GM23248 (cell line): Measurements from ENCODE around the gene WNT9A.

Source experiments
- EZH2 ChIP-seq: fragments of 200-600 bp; sonication (generic); IDR thresholded peaks from 2 replicates; pipeline ENCODE4 v1.6.1; 2018; ENCODE audit warnings: antibody characterized with exemption, mild to moderate bottlenecking; ENCODE audit not compliant: insufficient read depth, poor library complexity, severe bottlenecking
- EZH2phosphoT487 ChIP-seq: fragments of 200-600 bp; sonication (generic); IDR thresholded peaks from 2 replicates; pipeline ENCODE4 v1.6.1; 2018; ENCODE audit warnings: antibody characterized with exemption, moderate library complexity, mild to moderate bottlenecking, low read depth; ENCODE audit not compliant: insufficient read depth

- TF ChIP-seq EZH2: no peak
- TF ChIP-seq EZH2phosphoT487: no peak
Measured at GRCh38 chr1:227890451-227891222, 57.1 kb downstream of the WNT9A start.
